ENCODE measurements around the gene CDC42SE1.
A peak's percentile ranks its signal among the peaks of the same experiment; 100 is the strongest.
"Not testable (repeated sequence)": the region's sequence is repeated elsewhere in the genome, so short reads cannot be mapped to it uniquely, and the experiment has no call there.

CDC42SE1 gene

GRCh38 chr1:151059109-151060006, at the start of gene CDC42SE1:
Gene CDC42SE1, minus strand, starts transcription at chr1:151059622. Its CDS starts 3,892 bp downstream, at chr1:151055730.
- DNase-seq (ENCODE audit: low read depth), result peak; percentile 85
- TF ChIP-seq CTCF (conservative IDR thresholded peaks at IDR 0.05; ENCODE audit: low read depth, low read length), result peak; percentile 72
- peak within 1 kb of the TSS; percentile 97 for H3K4me3 ChIP-seq (ENCODE audit: low read depth, low read length)

- no peak overlapping the region for H3K4me3 ChIP-seq (ENCODE audit: low read depth, low read length)
- DNase-seq (ENCODE audit: low read depth), result no peak
- no peak for TF ChIP-seq CTCF (conservative IDR thresholded peaks at IDR 0.05; ENCODE audit: low read depth, low read length)
Measured at GRCh38 chr1:151108331-151108730, 48.9 kb upstream of the CDC42SE1 start.

GRCh38 chr1:151106894-151107293, 47.5 kb upstream of the CDC42SE1 start:
- DNase-seq (ENCODE audit: low read depth), result peak; percentile 48
- no peak overlapping the region for H3K4me3 ChIP-seq (ENCODE audit: low read depth, low read length)
- no peak for TF ChIP-seq CTCF (conservative IDR thresholded peaks at IDR 0.05; ENCODE audit: low read depth, low read length)

- DNase-seq (ENCODE audit: low read depth), result no peak
- TF ChIP-seq CTCF (conservative IDR thresholded peaks at IDR 0.05; ENCODE audit: low read depth, low read length), result no peak
Measured at GRCh38 chr1:151104630-151105029, 45.2 kb upstream of the CDC42SE1 start.

GRCh38 chr1:151098126-151098525, 38.7 kb upstream of the CDC42SE1 start:
- no peak for DNase-seq (ENCODE audit: low read depth)
- H3K4me3 ChIP-seq (ENCODE audit: low read depth, low read length), result no peak overlapping the region
- TF ChIP-seq CTCF (conservative IDR thresholded peaks at IDR 0.05; ENCODE audit: low read depth, low read length), result no peak

More at GRCh38 chr1:151104630-151105029, 45.2 kb upstream of the CDC42SE1 start:
- no peak overlapping the region for H3K4me3 ChIP-seq (ENCODE audit: low read depth, low read length)

- DNase-seq (ENCODE audit: low read depth); H3K4me3 ChIP-seq (ENCODE audit: low read depth, low read length): not testable (repeated sequence)
Measured at GRCh38 chr1:151097426-151097825, 38.0 kb upstream of the CDC42SE1 start.

- DNase-seq (ENCODE audit: low read depth), result no peak
- TF ChIP-seq CTCF (conservative IDR thresholded peaks at IDR 0.05; ENCODE audit: low read depth, low read length), result no peak
- no peak overlapping the region for H3K4me3 ChIP-seq (ENCODE audit: low read depth, low read length)
Measured at GRCh38 chr1:151085953-151086559, 26.6 kb upstream of the CDC42SE1 start.

Measured in choroid plexus epithelial cell (primary cell).